HepG2 (cell line): ENCODE data around the gene KMT2E. TPM values are rescaled to one million over a fixed set of nuclear protein-coding genes. Genes with fewer than 3 reads are reported as not detected.

Experiments
- ATAC-seq: fragments of 200-7000 bp; cut with Tn5 transposase; 3 replicates; pipeline ENCODE4 v1.9.1; 2020; ENCODE audit warnings: mild to moderate bottlenecking, moderate library complexity
- BruUV-seq: library from RNA; stranded (reverse); fragments of 400-500 nt; replicated peaks from 2 replicates; lab custom pipeline; 2021; lab: Mats Ljungman, UMichigan
- CTCF ChIA-PET: fragments of 300-600 bp; formaldehyde crosslinking; extraction: SDS; loops from one replicate; lab custom pipeline; 2021; ENCODE audit warnings: low total read pairs, inconsistent platforms, low intra/inter-chr PET ratio; lab: Yijun Ruan, JAX
- POLR2A ChIA-PET: fragments of 350-600 bp; sonication (Branson Sonifier 250); formaldehyde crosslinking; loops from one replicate; lab custom pipeline; 2020; ENCODE audit warnings: antibody characterized with exemption, inconsistent platforms; lab: Yijun Ruan, JAX
- DNase-seq: peaks from one replicate; pipeline ENCODE4 v3.0.0-alpha.2; 2015; ENCODE audit warnings: low spot score
- FAIRE-seq: peaks from 3 replicates; lab custom pipeline; 2011; peaks lifted over from hg19 to GRCh38; lab: Jason Lieb, UNC
- H2AFZ ChIP-seq: one replicate; pipeline ENCODE4 v1.6.1; 2011; ENCODE audit warnings: low read length, inconsistent platforms
- H3K27ac ChIP-seq: fragments of 300-600 bp; 3 replicates; pipeline ENCODE4 v1.8.0; 2011; ENCODE audit warnings: mixed run types, mild to moderate bottlenecking, mixed read lengths, low read length, inconsistent platforms; ENCODE audit not compliant: insufficient read depth; ENCODE audit errors: extremely low read length
- H3K27me3 ChIP-seq, 2 experiments: fragments of 200-600 bp in 1 of 2; 2 replicates in 1 of 2; 3 replicates in 1 of 2; pipeline versions ENCODE4 v1.6.0 to v1.8.0; 2011; ENCODE audit warnings: low read length in 2 of 2, mild to moderate bottlenecking in 2 of 2, moderate library complexity in 2 of 2, inconsistent platforms in 1 of 2; ENCODE audit not compliant: insufficient read depth in 2 of 2, control insufficient read depth in 1 of 2
- H3K36me3 ChIP-seq, 2 experiments: fragments of 200-600 bp in 1 of 2; replicated peaks in 1 of 2; 2 replicates in 1 of 2; 3 replicates in 1 of 2; pipeline versions ENCODE4 v1.5.1 to v1.8.0; 2011; ENCODE audit warnings: low read length in 2 of 2, inconsistent platforms in 1 of 2; ENCODE audit not compliant: insufficient read depth in 2 of 2, control insufficient read depth in 1 of 2
- H3K4me1 ChIP-seq: 2 replicates; pipeline ENCODE4 v1.5.1; 2012; ENCODE audit warnings: low read length, inconsistent platforms; ENCODE audit not compliant: insufficient read depth
- H3K4me2 ChIP-seq: 2 replicates; pipeline ENCODE4 v1.6.0; 2011; ENCODE audit warnings: low read depth, low read length, inconsistent platforms
- H3K4me3 ChIP-seq, 3 experiments: fragments of 200-600 bp in 1 of 3; sonication (generic), shearing (Covaris generic) in 1 of 3; replicated peaks in 1 of 3; 2 replicates each; pipeline ENCODE4 v1.5.1; 2011 to 2016; ENCODE audit warnings: low read length in 3 of 3, inconsistent platforms in 2 of 3, low read depth in 2 of 3, mild to moderate bottlenecking in 2 of 3, control low read depth in 1 of 3, mixed read lengths in 1 of 3; ENCODE audit not compliant: insufficient read depth in 1 of 3
- H3K79me2 ChIP-seq: one replicate; pipeline ENCODE4 v1.6.1; 2011; ENCODE audit warnings: low read length, inconsistent platforms; ENCODE audit not compliant: insufficient read depth
- H3K9ac ChIP-seq: 2 replicates; pipeline ENCODE4 v1.6.0; 2011; ENCODE audit warnings: mild to moderate bottlenecking, low read depth, low read length, inconsistent platforms; ENCODE audit not compliant: insufficient read depth
- H3K9me3 ChIP-seq: 2 replicates; pipeline ENCODE4 v1.5.1; 2012; ENCODE audit warnings: mild to moderate bottlenecking, low read length
- H4K20me1 ChIP-seq: 2 replicates; pipeline ENCODE4 v1.6.0; 2011; ENCODE audit warnings: inconsistent platforms, mild to moderate bottlenecking, low read length, moderate library complexity; ENCODE audit not compliant: insufficient read depth
- CAMTA2 ChIP-seq: sonication (generic); formaldehyde crosslinking; IDR thresholded peaks from 2 replicates; pipeline ENCODE4 v1.4.0; 2020; ENCODE audit warnings: mild to moderate bottlenecking, missing genetic modification reagents, borderline replicate concordance
- ERF ChIP-seq: IDR thresholded peaks from 2 replicates; pipeline ENCODE4 v1.6.1; 2018; ENCODE audit warnings: missing biosample characterization, missing genetic modification reagents
- GATA4 ChIP-seq: sonication (generic); IDR thresholded peaks from 2 replicates; pipeline ENCODE4 v1.6.1; 2016; ENCODE audit warnings: antibody characterized with exemption, low read depth, borderline replicate concordance
- JUNB ChIP-seq: sonication (generic); formaldehyde crosslinking; IDR thresholded peaks from 2 replicates; pipeline ENCODE4 v1.8.0; 2022; ENCODE audit warnings: missing genetic modification reagents, mild to moderate bottlenecking, borderline replicate concordance
- KLF12 ChIP-seq: sonication (generic); formaldehyde crosslinking; IDR thresholded peaks from 2 replicates; pipeline ENCODE4 v1.4.0; 2020; ENCODE audit warnings: missing genetic modification reagents, borderline replicate concordance
- PCBP2 ChIP-seq: fragments of 200-400 bp; formaldehyde crosslinking; optimal IDR thresholded peaks from 2 replicates; pipeline ENCODE3; 2018; ENCODE audit warnings: low read length, low read depth; ENCODE audit not compliant: poor library complexity, severe bottlenecking
- PHF8 ChIP-seq: sonication (generic); formaldehyde crosslinking; IDR thresholded peaks from 2 replicates; pipeline ENCODE4 v1.5.0; 2020; ENCODE audit warnings: missing genetic modification reagents
- RBM22 ChIP-seq: fragments of 200-400 bp; formaldehyde crosslinking; optimal IDR thresholded peaks from 2 replicates; pipeline ENCODE3; 2017; ENCODE audit warnings: mild to moderate bottlenecking, low read length, moderate library complexity
- SMC3 ChIP-seq: IDR thresholded peaks from 2 replicates; pipeline ENCODE4 v1.6.1; 2011; ENCODE audit warnings: low read length, improper control_type of control experiment
- SOX13 ChIP-seq, 3 experiments: fragments of 450-650 bp in 1 of 3; sonication (generic) in 1 of 3; formaldehyde crosslinking in 1 of 3; IDR thresholded peaks in 2 of 3; conservative IDR thresholded peaks in 1 of 3; 2 replicates each; pipeline versions ENCODE4 v1.5.0 to v1.6.1; 2016 to 2020; ENCODE audit warnings: antibody characterized with exemption in 1 of 3, mild to moderate bottlenecking in 1 of 3, missing compliant biosample characterization in 1 of 3, missing genetic modification reagents in 1 of 3, moderate library complexity in 1 of 3
- SRY ChIP-seq: sonication (generic); formaldehyde crosslinking; IDR thresholded peaks from 2 replicates; pipeline ENCODE4 v1.8.0; 2022; ENCODE audit warnings: mild to moderate bottlenecking, missing genetic modification reagents
- YY1 ChIP-seq: IDR thresholded peaks from 2 replicates; pipeline ENCODE4 v1.6.1; 2011; ENCODE audit warnings: low read length, low read depth, moderate library complexity, mild to moderate bottlenecking; ENCODE audit not compliant: insufficient read depth, insufficient replicate concordance
- ZNF382 ChIP-seq: sonication (generic); formaldehyde crosslinking; IDR thresholded peaks from 2 replicates; pipeline ENCODE4 v1.5.0; 2020; ENCODE audit warnings: missing genetic modification reagents, mild to moderate bottlenecking, borderline replicate concordance
- WGBS: methylation state at CpG from one replicate; pipeline ENCODE4 v1.1.6; 2017; ENCODE audit warnings: low lambda C conversion rate; 5-methylcytosine and 5-hydroxymethylcytosine counted together
- in situ Hi-C: cut with HindIII; loops from 2 replicates; pipeline ENCODE4 v1.10.0; 2017; ENCODE audit warnings: low pct_unique_long_range_greater_than_20kb; ENCODE audit not compliant: extremely low pct_ligation_motif_present
- intact Hi-C: fragments of 100-400 bp; cut with micrococcal nuclease; formaldehyde crosslinking; loops from one replicate; pipeline ENCODE4 v1.10.0; 2022; ENCODE audit not compliant: unreplicated experiment
- polyA plus RNA-seq, 8 experiments: library from polyadenylated mRNA; depleted of rRNA in 3 of 8; stranded (reverse) in 7 of 8; unstranded in 1 of 8; fragments of >200 nt; fragmentation: Illumina TruSeq in 4 of 8; extraction: Trizol in 4 of 8; gene quantifications; 2 replicates each; pipeline versions ENCODE4 v1.2.1 to v1.2.3, GENCODE V29; 2011 to 2016; ENCODE audit warnings: low read depth in 4 of 8, missing spikeins in 1 of 8, mixed read lengths in 1 of 8; ENCODE audit not compliant: insufficient read depth in 1 of 8
- total RNA-seq, 5 experiments: library from RNA; depleted of rRNA; stranded (reverse); fragments of >200 nt; fragmentation: Illumina TruSeq; extraction: Trizol; gene quantifications; 2 replicates each; pipeline ENCODE4 v1.2.3, GENCODE V29; 2016; ENCODE audit warnings: low read depth in 1 of 5
- TF ChIP-seq, protein P1 (sequence below), 2 experiments: sonication (generic) in 1 of 2; formaldehyde crosslinking in 1 of 2; IDR thresholded peaks; 2 replicates each; pipeline versions ENCODE4 v1.6.1 to v1.9.0; 2014 to 2022; ENCODE audit warnings: antibody characterized with exemption in 1 of 2, borderline replicate concordance in 1 of 2, inconsistent platforms in 1 of 2, low read depth in 1 of 2, missing genetic modification reagents in 1 of 2
- TF ChIP-seq, protein P2 (sequence below): sonication (generic); formaldehyde crosslinking; IDR thresholded peaks from 2 replicates; pipeline ENCODE4 v1.5.1; 2020; ENCODE audit warnings: mild to moderate bottlenecking, missing genetic modification reagents, borderline replicate concordance

Gene KMT2E
- total and polyA plus RNA-seq, 2 of the 13 experiments (the other 11 are each of a cell fraction or from before 2014, with no cell fraction given): 6.3 to 24.4 TPM

DNA sequence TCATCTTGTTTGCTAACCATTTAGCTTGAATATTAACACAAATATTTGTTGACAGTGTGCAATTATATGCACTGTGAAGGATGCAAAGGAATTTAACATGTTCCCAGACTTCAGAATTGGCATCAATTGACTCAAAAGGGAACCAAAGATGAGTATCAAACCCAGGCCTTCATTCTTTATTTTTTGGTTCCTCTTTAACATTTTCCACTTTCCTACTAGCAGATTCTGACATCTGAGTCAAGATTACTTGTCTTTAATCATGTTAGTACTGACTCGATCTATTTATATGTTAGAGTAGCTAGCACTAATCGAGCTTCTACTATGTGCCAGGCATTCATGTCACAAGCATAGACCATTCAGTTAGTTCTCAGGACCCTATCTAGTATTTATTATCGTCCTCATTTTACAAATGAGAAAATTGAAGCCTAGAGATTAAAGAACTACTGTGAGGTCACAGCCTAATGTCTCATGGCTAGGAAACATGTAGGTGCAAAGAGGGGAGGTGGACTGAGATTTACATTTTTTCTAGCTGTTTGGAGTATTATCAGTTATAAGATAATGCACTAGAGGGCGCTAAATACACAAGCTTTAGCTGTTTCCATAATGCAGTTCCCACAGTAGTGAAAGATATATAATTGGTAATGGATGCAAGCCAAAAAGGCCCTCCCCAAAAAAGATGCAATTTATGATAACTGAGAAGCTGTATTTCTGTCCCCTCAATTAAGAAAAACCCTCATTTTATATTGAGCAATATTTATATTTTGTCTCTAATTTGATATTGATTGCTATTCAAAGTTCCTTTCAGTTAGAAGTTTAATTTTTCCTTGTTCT, 32.9 kb upstream of the KMT2E start:
- intact Hi-C loops (loop anchor here (1.0 kb wide), 1 partner anchor 60 kb away; no protein-coding TSS in a partner anchor), in situ Hi-C loops (no loop called here)
- no peak for ATAC-seq
- Histone ChIP-seq H3K36me3 (no peaks in the 10 kb centered on the region), H3K4me1 (peaks cover 28% of the 10 kb centered on the region), H2AFZ (no peak overlapping the region), H4K20me1 (peaks cover 16% of the 10 kb centered on the region; the same call in 1 of the 2 replicates), H3K79me2 (peaks cover 29% of the 10 kb centered on the region), H3K27me3 (no peaks in the 10 kb centered on the region), H3K9ac (no peak overlapping the region), H3K4me2 (no peak overlapping the region), H3K9me3 (no peaks in the 10 kb centered on the region), H3K27ac (no peak overlapping the region), H3K4me3 (no peak overlapping the region)
- BruUV-seq: no TSS peak
- WGBS: 50% methylated on average over 4 of the region's 4 CpGs
- POLR2A ChIA-PET: interaction anchor here (0.6 to 1.9 kb wide), 7 partner anchors 29 to 550 kb away, joined by 3 to 11 read pairs (median 4); partner anchors contain the start of genes KMT2E and RINT1
- CTCF ChIA-PET: interaction anchor here (1.0 to 2.0 kb wide), 3 partner anchors 58 to 60 kb away, joined by 3 to 7 read pairs (median 6); no protein-coding TSS in a partner anchor
- no peak for FAIRE-seq
- peak; percentile 44 for DNase-seq
- TF ChIP-seq GATA4 (no peak), CAMTA2 (CRISPR knock-in tag) (no peak), ZNF382 (CRISPR knock-in tag) (no peak), RBM22 (peak; percentile 62), JUNB (no peak), PHF8 (CRISPR knock-in tag) (no peak), PCBP2 (no peak), YY1 (no peak), ERF (CRISPR knock-in tag) (0 out of 2 replicates have a peak, but pooled peaks have one; percentile 29), SOX13 (IDR thresholded peaks at IDR 0.05) (no peak), SOX13 (CRISPR knock-in tag; conservative IDR thresholded peaks at IDR 0.05 in 1 of 2, IDR thresholded peaks at IDR 0.05 in 1 of 2) (no peak), KLF12 (CRISPR knock-in tag) (no peak), SMC3 (peak; percentile 64), SRY (no peak)
- TF ChIP-seq, protein P1, sequence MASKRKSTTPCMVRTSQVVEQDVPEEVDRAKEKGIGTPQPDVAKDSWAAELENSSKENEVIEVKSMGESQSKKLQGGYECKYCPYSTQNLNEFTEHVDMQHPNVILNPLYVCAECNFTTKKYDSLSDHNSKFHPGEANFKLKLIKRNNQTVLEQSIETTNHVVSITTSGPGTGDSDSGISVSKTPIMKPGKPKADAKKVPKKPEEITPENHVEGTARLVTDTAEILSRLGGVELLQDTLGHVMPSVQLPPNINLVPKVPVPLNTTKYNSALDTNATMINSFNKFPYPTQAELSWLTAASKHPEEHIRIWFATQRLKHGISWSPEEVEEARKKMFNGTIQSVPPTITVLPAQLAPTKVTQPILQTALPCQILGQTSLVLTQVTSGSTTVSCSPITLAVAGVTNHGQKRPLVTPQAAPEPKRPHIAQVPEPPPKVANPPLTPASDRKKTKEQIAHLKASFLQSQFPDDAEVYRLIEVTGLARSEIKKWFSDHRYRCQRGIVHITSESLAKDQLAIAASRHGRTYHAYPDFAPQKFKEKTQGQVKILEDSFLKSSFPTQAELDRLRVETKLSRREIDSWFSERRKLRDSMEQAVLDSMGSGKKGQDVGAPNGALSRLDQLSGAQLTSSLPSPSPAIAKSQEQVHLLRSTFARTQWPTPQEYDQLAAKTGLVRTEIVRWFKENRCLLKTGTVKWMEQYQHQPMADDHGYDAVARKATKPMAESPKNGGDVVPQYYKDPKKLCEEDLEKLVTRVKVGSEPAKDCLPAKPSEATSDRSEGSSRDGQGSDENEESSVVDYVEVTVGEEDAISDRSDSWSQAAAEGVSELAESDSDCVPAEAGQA (IDR thresholded peaks at IDR 0.05; ENCODE audit: low read depth): no peak
- TF ChIP-seq, protein P1 (CRISPR knock-in tag; IDR thresholded peaks at IDR 0.05; ENCODE audit: borderline replicate concordance): no peak
- TF ChIP-seq, protein P2, sequence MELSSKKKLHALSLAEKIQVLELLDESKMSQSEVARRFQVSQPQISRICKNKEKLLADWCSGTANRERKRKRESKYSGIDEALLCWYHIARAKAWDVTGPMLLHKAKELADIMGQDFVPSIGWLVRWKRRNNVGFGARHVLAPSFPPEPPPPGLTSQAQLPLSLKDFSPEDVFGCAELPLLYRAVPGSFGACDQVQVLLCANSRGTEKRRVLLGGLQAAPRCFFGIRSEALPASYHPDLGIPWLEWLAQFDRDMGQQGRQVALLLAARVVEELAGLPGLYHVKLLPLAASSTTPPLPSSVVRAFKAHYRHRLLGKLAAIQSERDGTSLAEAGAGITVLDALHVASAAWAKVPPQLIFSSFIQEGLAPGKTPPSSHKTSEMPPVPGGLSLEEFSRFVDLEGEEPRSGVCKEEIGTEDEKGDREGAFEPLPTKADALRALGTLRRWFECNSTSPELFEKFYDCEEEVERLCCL (CRISPR knock-in tag): no peak
